H1 (cell line): ENCODE results near the gene TNC. TPM values are rescaled to one million over a fixed set of nuclear protein-coding genes. Genes with fewer than 3 reads are reported as not detected.

Experiments used
- CTCF ChIA-PET: fragments of 300-600 bp; sonication (Branson Sonifier 250); formaldehyde crosslinking; loops from one replicate; lab custom pipeline; 2021; ENCODE audit not compliant: partially characterized antibody; lab: Charles Lee
- POLR2A ChIA-PET: fragments of 300-600 bp; sonication (Branson Sonifier 250); formaldehyde crosslinking; loops from one replicate; lab custom pipeline; 2021; ENCODE audit warnings: inconsistent platforms; ENCODE audit not compliant: partially characterized antibody; lab: Charles Lee
- DNase-seq, 2 experiments: peaks; one replicate each; pipeline versions ENCODE4 v3.0.0 to v3.0.0-alpha.2; 2010 to 2022; ENCODE audit warnings: low spot score in 2 of 2, low read depth in 1 of 2, mixed read lengths in 1 of 2
- FAIRE-seq: peaks from 2 replicates; lab custom pipeline; 2011; peaks lifted over from hg19 to GRCh38; lab: Jason Lieb, UNC
- H2AFZ ChIP-seq: 2 replicates; pipeline ENCODE4 v1.8.1; 2012; ENCODE audit warnings: low read length, inconsistent platforms
- H2AK5ac ChIP-seq: 2 replicates; pipeline ENCODE4 v1.6.1; 2013; ENCODE audit warnings: low read depth, low read length
- H2BK120ac ChIP-seq: replicated peaks from 2 replicates; pipeline ENCODE3; 2013; ENCODE audit warnings: low read depth, low read length, inconsistent platforms
- H2BK12ac ChIP-seq: 2 replicates; pipeline ENCODE4 v1.6.1; 2013; ENCODE audit warnings: low read depth, low read length
- H2BK15ac ChIP-seq: 2 replicates; pipeline ENCODE4 v1.6.1; 2013; ENCODE audit warnings: low read length
- H2BK20ac ChIP-seq: 2 replicates; pipeline ENCODE4 v1.6.1; 2013; ENCODE audit warnings: low read length
- H2BK5ac ChIP-seq: 2 replicates; pipeline ENCODE4 v1.6.1; 2013; ENCODE audit warnings: low read depth, low read length
- H3K14ac ChIP-seq: 2 replicates; pipeline ENCODE4 v1.6.1; 2013; ENCODE audit warnings: inconsistent platforms; ENCODE audit not compliant: insufficient read length
- H3K18ac ChIP-seq: 2 replicates; pipeline ENCODE4 v1.6.1; 2013; ENCODE audit warnings: low read length; ENCODE audit errors: extremely low read depth
- H3K23ac ChIP-seq: 2 replicates; pipeline ENCODE4 v1.6.1; 2013; ENCODE audit warnings: inconsistent platforms; ENCODE audit not compliant: insufficient read length
- H3K23me2 ChIP-seq: 2 replicates; pipeline ENCODE4 v1.6.1; 2013; ENCODE audit warnings: low read depth, low read length
- H3K27ac ChIP-seq: 2 replicates; pipeline ENCODE4 v1.6.1; 2011; ENCODE audit warnings: low read depth, low read length, inconsistent platforms
- H3K27me3 ChIP-seq, 4 experiments: replicated peaks in 1 of 4; 1 replicate in 1 of 4; 2 replicates in 3 of 4; pipeline versions ENCODE4 v1.6.1 to v1.8.1; 2011 to 2013; ENCODE audit warnings: low read length in 3 of 4, mild to moderate bottlenecking in 3 of 4, inconsistent platforms in 2 of 4, mixed read lengths in 2 of 4, moderate library complexity in 1 of 4; ENCODE audit not compliant: control insufficient read depth in 3 of 4, insufficient read depth in 3 of 4; ENCODE audit errors: extremely low read depth in 1 of 4
- H3K36me3 ChIP-seq, 4 experiments: 2 replicates each; pipeline versions ENCODE4 v1.6.1 to v1.8.1; 2011 to 2013; ENCODE audit warnings: mild to moderate bottlenecking in 4 of 4, low read length in 3 of 4, moderate library complexity in 2 of 4, control low read depth in 1 of 4, inconsistent platforms in 1 of 4; ENCODE audit not compliant: insufficient read depth in 4 of 4, control insufficient read depth in 2 of 4
- H3K4ac ChIP-seq: replicated peaks from 2 replicates; pipeline ENCODE3; 2013; ENCODE audit warnings: low read length, low read depth, mixed read lengths, inconsistent platforms; ENCODE audit not compliant: insufficient read length
- H3K4me1 ChIP-seq, 4 experiments: replicated peaks in 1 of 4; 1 replicate in 1 of 4; 2 replicates in 3 of 4; pipeline versions ENCODE4 v1.6.1 to v1.8.1; 2011 to 2013; ENCODE audit warnings: low read length in 3 of 4, inconsistent platforms in 2 of 4, mixed read lengths in 1 of 4; ENCODE audit not compliant: insufficient read depth in 4 of 4, control insufficient read depth in 3 of 4
- H3K4me2 ChIP-seq, 2 experiments: 2 replicates each; pipeline versions ENCODE4 v1.6.1 to v1.8.1; 2011 to 2013; ENCODE audit warnings: low read depth in 2 of 2, low read length in 2 of 2, control low read depth in 1 of 2, inconsistent platforms in 1 of 2, mild to moderate bottlenecking in 1 of 2; ENCODE audit not compliant: insufficient read depth in 1 of 2
- H3K4me3 ChIP-seq, 4 experiments: fragments of 200-600, 300-600 bp in 1 of 4; sonication (generic), shearing (Covaris generic), sonication (Bioruptor Twin) in 1 of 4; 2 replicates each; pipeline versions ENCODE4 v1.5.1 to v1.8.1; 2011 to 2016; ENCODE audit warnings: low read length in 4 of 4, low read depth in 3 of 4, control low read depth in 2 of 4, inconsistent platforms in 2 of 4, mild to moderate bottlenecking in 2 of 4, mixed read lengths in 1 of 4, moderate library complexity in 1 of 4; ENCODE audit not compliant: insufficient read depth in 2 of 4; ENCODE audit errors: extremely low read depth in 1 of 4
- H3K56ac ChIP-seq: replicated peaks from 2 replicates; pipeline ENCODE3; 2013; ENCODE audit warnings: low read depth, mild to moderate bottlenecking, mixed read lengths, low read length, inconsistent platforms; ENCODE audit not compliant: insufficient read length
- H3K79me1 ChIP-seq: 2 replicates; pipeline ENCODE4 v1.6.1; 2013; ENCODE audit warnings: low read depth, low read length, control low read depth
- H3K79me2 ChIP-seq, 2 experiments: 2 replicates each; pipeline versions ENCODE4 v1.6.1 to v1.8.1; 2012 to 2013; ENCODE audit warnings: low read length in 2 of 2, mild to moderate bottlenecking in 2 of 2, inconsistent platforms in 1 of 2; ENCODE audit not compliant: insufficient read depth in 2 of 2, control insufficient read depth in 1 of 2
- H3K9ac ChIP-seq, 4 experiments: replicated peaks in 1 of 4; 1 replicate in 1 of 4; 2 replicates in 3 of 4; pipeline versions ENCODE4 v1.6.1 to v1.8.1; 2011 to 2013; ENCODE audit warnings: low read depth in 3 of 4, low read length in 3 of 4, control low read depth in 2 of 4, mild to moderate bottlenecking in 2 of 4, moderate library complexity in 2 of 4, inconsistent platforms in 1 of 4; ENCODE audit errors: extremely low read depth in 1 of 4
- H3K9me3 ChIP-seq, 2 experiments: 2 replicates each; pipeline versions ENCODE4 v1.6.1 to v1.8.1; 2012 to 2013; ENCODE audit warnings: mild to moderate bottlenecking in 2 of 2, moderate library complexity in 2 of 2, control low read depth in 1 of 2, inconsistent platforms in 1 of 2, low read depth in 1 of 2, low read length in 1 of 2, mixed read lengths in 1 of 2; ENCODE audit not compliant: insufficient read depth in 2 of 2
- H4K20me1 ChIP-seq, 2 experiments: replicated peaks in 1 of 2; 2 replicates each; pipeline versions ENCODE3 to v1.8.1; 2011 to 2013; ENCODE audit warnings: inconsistent platforms in 2 of 2, low read length in 2 of 2, mild to moderate bottlenecking in 1 of 2; ENCODE audit not compliant: insufficient read depth in 2 of 2, control insufficient read depth in 1 of 2
- H4K5ac ChIP-seq: 2 replicates; pipeline ENCODE4 v1.6.1; 2013; ENCODE audit warnings: low read length, low read depth, mixed read lengths, inconsistent platforms; ENCODE audit not compliant: insufficient read length
- H4K8ac ChIP-seq: 2 replicates; pipeline ENCODE4 v1.8.0; 2013; ENCODE audit warnings: mild to moderate bottlenecking, moderate library complexity, low read length, inconsistent platforms; ENCODE audit not compliant: insufficient read depth; ENCODE audit errors: extremely low read depth
- H4K91ac ChIP-seq: replicated peaks from 2 replicates; pipeline ENCODE3; 2013; ENCODE audit warnings: low read length, mixed read lengths, inconsistent platforms; ENCODE audit not compliant: insufficient read length
- POU5F1 ChIP-seq: IDR thresholded peaks from 2 replicates; pipeline ENCODE4 v1.6.1; 2011; ENCODE audit warnings: low read depth, mild to moderate bottlenecking, low read length, moderate library complexity
- TEAD4 ChIP-seq: IDR thresholded peaks from 2 replicates; pipeline ENCODE4 v1.6.1; 2012; ENCODE audit warnings: low read depth, low read length, inconsistent platforms, mixed read lengths
- WGBS, 2 experiments: shearing (Covaris generic) in 1 of 2; methylation state at CpG; one replicate each; pipeline versions ENCODE4 v1.1.6 to v1.1.7; 2013 to 2015; ENCODE audit warnings: low lambda C conversion rate in 2 of 2, mixed read lengths in 2 of 2, inconsistent platforms in 1 of 2, low coverage in 1 of 2, missing lambda C conversion rate in 1 of 2; ENCODE audit not compliant: insufficient replicate concordance in 2 of 2, insufficient coverage in 1 of 2, insufficient read length in 1 of 2; ENCODE audit errors: extremely low coverage in 1 of 2, missing lambda C conversion rate in 1 of 2; 5-methylcytosine and 5-hydroxymethylcytosine counted together
- polyA plus RNA-seq, 7 experiments: library from polyadenylated mRNA; depleted of rRNA in 3 of 7; stranded (reverse) in 5 of 7; unstranded in 2 of 7; fragments of >200 nt in 5 of 7; fragments of 200-250 nt in 2 of 7; gene quantifications; 1 replicate in 5 of 7; 2 replicates in 1 of 7; 4 replicates in 1 of 7; pipeline versions ENCODE4 v1.2.1 to v1.2.3, GENCODE V29; 2011 to 2013; ENCODE audit warnings: missing spikeins in 2 of 7, mixed read lengths in 2 of 7
- total RNA-seq: library from RNA; stranded (reverse); fragmentation: NEBNext Ultra II Directional; extraction: Animal tissue kit (Norgen Biotek cat#: 25700); gene quantifications from 2 replicates; pipeline ENCODE4 v1.2.1, GENCODE V29; 2021

Gene TNC
- total and polyA plus RNA-seq, 2 of the 8 experiments (the other 6 are each of a cell fraction or from before 2014, with no cell fraction given), result 6.2 to 11.4 TPM

DNA sequence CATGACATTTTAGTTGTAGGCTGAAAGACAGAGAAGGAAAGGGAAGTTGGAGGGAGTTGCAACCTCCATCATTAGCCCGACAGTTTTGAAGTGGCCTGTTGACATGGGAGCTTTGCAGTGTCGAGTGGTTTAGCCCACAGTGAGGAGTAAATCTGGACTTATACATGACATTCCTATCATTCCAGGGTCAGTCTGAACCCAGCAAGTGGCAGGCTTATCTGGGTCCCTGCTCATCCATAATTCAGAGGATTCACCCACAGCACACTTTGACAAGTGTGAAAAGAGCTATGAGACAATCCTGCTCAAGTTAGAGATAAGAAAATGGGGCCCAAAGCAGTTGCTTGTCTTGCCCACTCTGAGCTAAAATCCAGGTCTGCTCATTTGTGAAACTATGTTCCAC lies 8.4 kb upstream of the TNC start:
- H4K91ac ChIP-seq, result no peak overlapping the region
- H2BK120ac ChIP-seq, result no peak overlapping the region
- no peak overlapping the region for H2BK15ac ChIP-seq
- no peak overlapping the region for H3K23ac ChIP-seq
- no peak overlapping the region for H3K18ac ChIP-seq
- H2BK12ac ChIP-seq, result 0 out of 2 replicates have a peak overlapping the region, but pooled peaks have one; percentile 5
- H2AK5ac ChIP-seq, result no peak overlapping the region
- no peak overlapping the region for H3K56ac ChIP-seq
- no peak overlapping the region for H2BK20ac ChIP-seq
- no peak overlapping the region for H3K4me3 ChIP-seq
- H3K4me1 ChIP-seq, result no peaks in the 10 kb centered on the region
- H2AFZ ChIP-seq, result no peak overlapping the region
- peaks cover 4 to 6% of the 10 kb centered on the region in 2 experiments; a peak in 2 of 4 replicates for H3K9me3 ChIP-seq
- H3K79me1 ChIP-seq, result no peaks in the 10 kb centered on the region
- H3K14ac ChIP-seq, result no peak overlapping the region
- H3K36me3 ChIP-seq, result no peaks in the 10 kb centered on the region
- FAIRE-seq, result no peak
- CTCF ChIA-PET, result interaction anchor here (0.9 kb wide), 1 partner anchor 37 kb away, joined by 4 read pairs; no protein-coding TSS in a partner anchor
- H3K79me2 ChIP-seq, result no peaks in the 10 kb centered on the region
- TF ChIP-seq POU5F1, result no peak
- peak; percentile 44; the same call in 1 of the 2 replicates for TF ChIP-seq TEAD4
- TF ChIP-seq, all 59 proteins: peak for 1
- no peak for DNase-seq
- no peak overlapping the region for H3K27ac ChIP-seq
- no peak overlapping the region for H4K8ac ChIP-seq
- no peak overlapping the region for H3K4ac ChIP-seq
- WGBS, 2 experiments, result 95% methylated on average over 2 of the region's 2 CpGs; no CpG with 5 or more reads in 1 of the 2 experiments
- POLR2A ChIA-PET, result no interaction called here
- no peak overlapping the region for H4K5ac ChIP-seq
- H3K4me2 ChIP-seq, result no peak overlapping the region
- no peak overlapping the region for H2BK5ac ChIP-seq
- H3K27me3 ChIP-seq, result peaks cover 0 to 9% (median 5%) of the 10 kb centered on the region in 4 experiments
- H3K9ac ChIP-seq, result no peak overlapping the region
- H3K23me2 ChIP-seq, result no peaks in the 10 kb centered on the region
- H4K20me1 ChIP-seq, result no peaks in the 10 kb centered on the region
